ENCODE measurements around the gene ZDHHC22.

Gene ZDHHC22

DNA sequence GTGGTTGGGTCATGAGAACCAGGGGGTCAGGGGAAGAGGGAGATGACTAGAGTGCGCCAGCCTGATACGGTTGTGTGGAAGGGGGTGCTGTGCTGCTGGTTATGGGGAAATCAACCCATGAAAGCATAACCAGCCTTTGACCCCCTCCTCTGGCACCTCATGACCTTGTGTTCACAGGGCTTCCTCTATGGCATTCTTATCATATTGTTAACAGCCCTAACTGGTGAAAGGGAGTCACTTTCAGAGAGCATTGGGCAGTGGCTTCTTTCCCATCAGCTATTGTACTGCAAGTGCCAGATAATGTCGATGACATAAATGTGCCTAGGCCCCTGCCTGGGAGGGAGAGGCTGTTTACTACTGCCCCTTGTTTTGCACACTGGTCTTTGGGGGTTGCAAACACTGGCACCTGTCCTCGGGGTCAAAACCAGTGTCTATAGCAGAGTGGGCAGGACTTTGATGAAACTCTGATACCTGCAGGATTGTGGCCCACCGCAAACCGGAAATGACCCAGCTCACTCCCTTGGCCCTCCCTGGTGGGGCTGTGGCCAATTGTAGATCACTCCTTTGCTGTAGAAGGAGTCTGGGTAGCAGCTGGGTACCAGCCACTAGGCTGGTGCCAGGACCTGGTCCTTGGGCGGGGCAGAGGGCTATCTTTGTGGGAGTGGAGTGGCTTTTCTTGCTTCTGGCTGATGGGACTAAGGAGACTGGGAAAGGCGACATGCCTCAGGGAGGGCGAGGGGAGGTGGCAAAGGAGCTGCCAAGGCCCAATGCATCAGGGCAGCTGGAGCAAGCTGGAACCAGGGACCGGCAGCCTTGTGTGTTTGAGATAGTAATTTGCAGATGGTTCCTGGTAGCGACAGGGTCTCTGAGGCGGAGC lies 39.4 kb upstream of the ZDHHC22 start:
- DNase-seq (ENCODE audit: low read depth in 1 of 2, low spot score in 1 of 2), result no peak
- H3K4me3 ChIP-seq (replicated peaks; ENCODE audit: insufficient read depth, low read length), result peak overlapping the region; percentile 75; the same call in 1 of the 2 replicates
- TF ChIP-seq CTCF (IDR thresholded peaks at IDR 0.05; ENCODE audit: insufficient read depth, low read length) (no peak), GABPA (IDR thresholded peaks at IDR 0.05; ENCODE audit: low read depth) (no peak), POLR2AphosphoS5 (IDR thresholded peaks at IDR 0.05; ENCODE audit: low read depth) (no peak), SPI1 (IDR thresholded peaks at IDR 0.05; ENCODE audit: borderline replicate concordance, low read depth) (no peak), REST (IDR thresholded peaks at IDR 0.05; ENCODE audit: insufficient replicate concordance, low read depth) (no peak)
- no peak overlapping the region for H3K27ac ChIP-seq (replicated peaks)
- no peaks in the 10 kb centered on the region for H3K27me3 ChIP-seq (ENCODE audit: insufficient read depth, poor library complexity, severe bottlenecking)

DNA sequence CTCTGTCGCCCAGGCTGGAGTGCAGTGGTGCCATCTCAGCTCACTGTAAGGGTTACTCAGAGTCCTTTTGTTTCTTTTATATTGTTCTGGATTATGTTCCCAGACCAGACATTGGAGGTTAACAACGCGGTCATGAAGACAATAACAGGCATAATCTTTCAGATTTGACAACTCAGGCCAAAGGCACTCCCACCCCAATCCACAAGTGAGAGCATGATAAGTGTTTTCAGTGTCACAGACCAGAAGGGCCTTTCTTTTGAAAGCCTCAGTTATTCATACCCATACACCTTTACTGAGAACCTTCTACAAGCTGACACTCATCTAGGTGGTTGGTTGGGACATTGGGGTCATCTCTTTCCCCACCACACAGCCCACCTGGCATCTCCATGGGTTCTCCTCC lies 37.1 kb upstream of the ZDHHC22 start:
- H3K27me3 ChIP-seq (ENCODE audit: insufficient read depth, poor library complexity, severe bottlenecking), result no peaks in the 10 kb centered on the region
- DNase-seq (ENCODE audit: low read depth in 1 of 2, low spot score in 1 of 2), result no peak
- H3K27ac ChIP-seq (replicated peaks), result no peak overlapping the region
- TF ChIP-seq SPI1 (IDR thresholded peaks at IDR 0.05; ENCODE audit: borderline replicate concordance, low read depth) (no peak), GABPA (IDR thresholded peaks at IDR 0.05; ENCODE audit: low read depth) (no peak), POLR2AphosphoS5 (IDR thresholded peaks at IDR 0.05; ENCODE audit: low read depth) (no peak), REST (IDR thresholded peaks at IDR 0.05; ENCODE audit: insufficient replicate concordance, low read depth) (no peak), CTCF (IDR thresholded peaks at IDR 0.05; ENCODE audit: insufficient read depth, low read length) (no peak)
- no peak overlapping the region for H3K4me3 ChIP-seq (replicated peaks; ENCODE audit: insufficient read depth, low read length)

GRCh38 chr14:77177702-77178101 lies 36.1 kb upstream of the ZDHHC22 start:
- Histone ChIP-seq H3K27me3 (ENCODE audit: insufficient read depth, poor library complexity, severe bottlenecking) (no peaks in the 10 kb centered on the region), H3K4me3 (replicated peaks; ENCODE audit: insufficient read depth, low read length) (no peak overlapping the region), H3K27ac (replicated peaks) (no peak overlapping the region)
- TF ChIP-seq SPI1 (IDR thresholded peaks at IDR 0.05; ENCODE audit: borderline replicate concordance, low read depth) (peak; percentile 14; the same call in 1 of the 2 replicates), REST (IDR thresholded peaks at IDR 0.05; ENCODE audit: insufficient replicate concordance, low read depth) (no peak), POLR2AphosphoS5 (IDR thresholded peaks at IDR 0.05; ENCODE audit: low read depth) (no peak)
- peak in 1 of 2 experiments; percentile 8 for DNase-seq (ENCODE audit: low read depth in 1 of 2, low spot score in 1 of 2)
